ENCODE data around the gene HNRNPF.

The HNRNPF gene

GRCh38 chr10:43421519-43421918 lies 12.5 kb upstream of the HNRNPF start:
- Histone ChIP-seq H3K27ac (ENCODE audit: low read depth in 2 of 2, low read length in 2 of 2) (peak overlapping the region; percentile 17 to 93), H3K27me3 (ENCODE audit: control insufficient read depth in 2 of 2, insufficient read depth in 2 of 2, low read length in 2 of 2) (no peaks in the 10 kb centered on the region), H3K4me3 (ENCODE audit: low read length in 2 of 2) (peak overlapping the region in 1 of 2 donors; percentile 87), H3K9me3 (ENCODE audit: control insufficient read depth in 2 of 2, low read length in 2 of 2) (no peaks in the 10 kb centered on the region), H3K9ac (ENCODE audit: low read depth in 1 of 2, low read length in 2 of 2) (no peak overlapping the region), H3K36me3 (ENCODE audit: control insufficient read depth in 2 of 2, insufficient read depth in 2 of 2, low read length in 2 of 2) (no peaks in the 10 kb centered on the region), H3K4me1 (ENCODE audit: control insufficient read depth in 2 of 2, insufficient read depth in 2 of 2, low read length in 2 of 2) (peaks cover 7 to 12% of the 10 kb centered on the region in 2 donors)

GRCh38 chr10:43421201-43421507 lies 12.2 kb upstream of the HNRNPF start:
- Histone ChIP-seq H3K4me3 (ENCODE audit: low read length in 2 of 2) (peak overlapping the region; percentile 59 to 87), H3K9me3 (ENCODE audit: control insufficient read depth in 2 of 2, low read length in 2 of 2) (no peaks in the 10 kb centered on the region), H3K27ac (ENCODE audit: low read depth in 2 of 2, low read length in 2 of 2) (peak overlapping the region; percentile 93 to 98), H3K36me3 (ENCODE audit: control insufficient read depth in 2 of 2, insufficient read depth in 2 of 2, low read length in 2 of 2) (no peaks in the 10 kb centered on the region), H3K9ac (ENCODE audit: low read depth in 1 of 2, low read length in 2 of 2) (peak overlapping the region; percentile 79 to 84), H3K4me1 (ENCODE audit: control insufficient read depth in 2 of 2, insufficient read depth in 2 of 2, low read length in 2 of 2) (peaks cover 7 to 12% of the 10 kb centered on the region in 2 donors), H3K27me3 (ENCODE audit: control insufficient read depth in 2 of 2, insufficient read depth in 2 of 2, low read length in 2 of 2) (no peaks in the 10 kb centered on the region)

GRCh38 chr10:43420369-43421200 lies 11.6 kb upstream of the HNRNPF start:
- H3K4me1 ChIP-seq (ENCODE audit: control insufficient read depth in 2 of 2, insufficient read depth in 2 of 2, low read length in 2 of 2): peaks cover 7 to 12% of the 10 kb centered on the region in 2 donors
- H3K4me3 ChIP-seq (ENCODE audit: low read length in 2 of 2): peak overlapping the region; percentile 59 to 87
- H3K27ac ChIP-seq (ENCODE audit: low read depth in 2 of 2, low read length in 2 of 2): peak overlapping the region; percentile 93 to 98
- H3K9me3 ChIP-seq (ENCODE audit: control insufficient read depth in 2 of 2, low read length in 2 of 2): no peaks in the 10 kb centered on the region
- H3K27me3 ChIP-seq (ENCODE audit: control insufficient read depth in 2 of 2, insufficient read depth in 2 of 2, low read length in 2 of 2): no peaks in the 10 kb centered on the region
- H3K9ac ChIP-seq (ENCODE audit: low read depth in 1 of 2, low read length in 2 of 2): peak overlapping the region; percentile 79 to 84
- H3K36me3 ChIP-seq (ENCODE audit: control insufficient read depth in 2 of 2, insufficient read depth in 2 of 2, low read length in 2 of 2): no peaks in the 10 kb centered on the region

- peak overlapping the region; percentile 93 to 98 for H3K27ac ChIP-seq (ENCODE audit: low read depth in 2 of 2, low read length in 2 of 2)
- H3K4me1 ChIP-seq (ENCODE audit: control insufficient read depth in 2 of 2, insufficient read depth in 2 of 2, low read length in 2 of 2): peaks cover 7 to 12% of the 10 kb centered on the region in 2 donors
These were observed 11.0 kb upstream of the HNRNPF start for GRCh38 chr10:43419997-43420368.

GRCh38 chr10:43417950-43418768 lies 9.2 kb upstream of the HNRNPF start:
- no peaks in the 10 kb centered on the region for H3K36me3 ChIP-seq (ENCODE audit: control insufficient read depth in 2 of 2, insufficient read depth in 2 of 2, low read length in 2 of 2)
- H3K4me1 ChIP-seq (ENCODE audit: control insufficient read depth in 2 of 2, insufficient read depth in 2 of 2, low read length in 2 of 2): peaks cover 7 to 12% of the 10 kb centered on the region in 2 donors
- H3K27ac ChIP-seq (ENCODE audit: low read depth in 2 of 2, low read length in 2 of 2): peak overlapping the region in 1 of 2 donors; percentile 61
- H3K4me3 ChIP-seq (ENCODE audit: low read length in 2 of 2): peak overlapping the region in 1 of 2 donors; percentile 22
- no peak overlapping the region for H3K9ac ChIP-seq (ENCODE audit: low read depth in 1 of 2, low read length in 2 of 2)
- no peaks in the 10 kb centered on the region for H3K27me3 ChIP-seq (ENCODE audit: control insufficient read depth in 2 of 2, insufficient read depth in 2 of 2, low read length in 2 of 2)
- H3K9me3 ChIP-seq (ENCODE audit: control insufficient read depth in 2 of 2, low read length in 2 of 2): no peaks in the 10 kb centered on the region

More at GRCh38 chr10:43419997-43420368, 11.0 kb upstream of the HNRNPF start:
- Histone ChIP-seq H3K9me3 (ENCODE audit: control insufficient read depth in 2 of 2, low read length in 2 of 2) (no peaks in the 10 kb centered on the region), H3K9ac (ENCODE audit: low read depth in 1 of 2, low read length in 2 of 2) (peak overlapping the region; percentile 79 to 84), H3K27me3 (ENCODE audit: control insufficient read depth in 2 of 2, insufficient read depth in 2 of 2, low read length in 2 of 2) (no peaks in the 10 kb centered on the region), H3K4me3 (ENCODE audit: low read length in 2 of 2) (peak overlapping the region; percentile 59 to 87), H3K36me3 (ENCODE audit: control insufficient read depth in 2 of 2, insufficient read depth in 2 of 2, low read length in 2 of 2) (no peaks in the 10 kb centered on the region)

GRCh38 chr10:43415544-43415943 lies 6.6 kb upstream of the HNRNPF start:
- no peak overlapping the region for H3K4me3 ChIP-seq (ENCODE audit: low read length in 2 of 2)
- peaks cover 3 to 4% of the 10 kb centered on the region in 2 donors for H3K4me1 ChIP-seq (ENCODE audit: control insufficient read depth in 2 of 2, insufficient read depth in 2 of 2, low read length in 2 of 2)
- H3K9ac ChIP-seq (ENCODE audit: low read depth in 1 of 2, low read length in 2 of 2): no peak overlapping the region
- no peaks in the 10 kb centered on the region for H3K36me3 ChIP-seq (ENCODE audit: control insufficient read depth in 2 of 2, insufficient read depth in 2 of 2, low read length in 2 of 2)
- no peaks in the 10 kb centered on the region for H3K9me3 ChIP-seq (ENCODE audit: control insufficient read depth in 2 of 2, low read length in 2 of 2)
- H3K27me3 ChIP-seq (ENCODE audit: control insufficient read depth in 2 of 2, insufficient read depth in 2 of 2, low read length in 2 of 2): no peaks in the 10 kb centered on the region
- no peak overlapping the region for H3K27ac ChIP-seq (ENCODE audit: low read depth in 2 of 2, low read length in 2 of 2)

GRCh38 chr10:43411536-43411935 lies 2.5 kb upstream of the HNRNPF start:
- H3K9ac ChIP-seq (ENCODE audit: low read depth in 1 of 2, low read length in 2 of 2): no peak overlapping the region
- H3K9me3 ChIP-seq (ENCODE audit: control insufficient read depth in 2 of 2, low read length in 2 of 2): no peaks in the 10 kb centered on the region
- H3K27me3 ChIP-seq (ENCODE audit: control insufficient read depth in 2 of 2, insufficient read depth in 2 of 2, low read length in 2 of 2): no peaks in the 10 kb centered on the region
- H3K27ac ChIP-seq (ENCODE audit: low read depth in 2 of 2, low read length in 2 of 2): no peak overlapping the region
- H3K4me3 ChIP-seq (ENCODE audit: low read length in 2 of 2): no peak overlapping the region
- no peaks in the 10 kb centered on the region for H3K36me3 ChIP-seq (ENCODE audit: control insufficient read depth in 2 of 2, insufficient read depth in 2 of 2, low read length in 2 of 2)
- peaks cover 2 to 4% of the 10 kb centered on the region in 2 donors for H3K4me1 ChIP-seq (ENCODE audit: control insufficient read depth in 2 of 2, insufficient read depth in 2 of 2, low read length in 2 of 2)

GRCh38 chr10:43410345-43410744 lies 1.4 kb upstream of the HNRNPF start:
- Histone ChIP-seq H3K27me3 (ENCODE audit: control insufficient read depth in 2 of 2, insufficient read depth in 2 of 2, low read length in 2 of 2) (no peaks in the 10 kb centered on the region), H3K36me3 (ENCODE audit: control insufficient read depth in 2 of 2, insufficient read depth in 2 of 2, low read length in 2 of 2) (no peaks in the 10 kb centered on the region), H3K9ac (ENCODE audit: low read depth in 1 of 2, low read length in 2 of 2) (peak overlapping the region in 1 of 2 donors; percentile 96), H3K4me1 (ENCODE audit: control insufficient read depth in 2 of 2, insufficient read depth in 2 of 2, low read length in 2 of 2) (peaks cover 13% of the 10 kb centered on the region in 2 donors), H3K27ac (ENCODE audit: low read depth in 2 of 2, low read length in 2 of 2) (peak overlapping the region; percentile 96 to 99), H3K4me3 (ENCODE audit: low read length in 2 of 2) (peak overlapping the region in 1 of 2 donors; percentile 90), H3K9me3 (ENCODE audit: control insufficient read depth in 2 of 2, low read length in 2 of 2) (no peaks in the 10 kb centered on the region)

- H3K27ac ChIP-seq (ENCODE audit: low read depth in 2 of 2, low read length in 2 of 2): peak overlapping the region; percentile 96 to 99
- H3K9ac ChIP-seq (ENCODE audit: low read depth in 1 of 2, low read length in 2 of 2): peak overlapping the region; percentile 96 to 98
- H3K36me3 ChIP-seq (ENCODE audit: control insufficient read depth in 2 of 2, insufficient read depth in 2 of 2, low read length in 2 of 2): no peaks in the 10 kb centered on the region
- peak overlapping the region; percentile 79 to 90 for H3K4me3 ChIP-seq (ENCODE audit: low read length in 2 of 2)
- no peaks in the 10 kb centered on the region for H3K9me3 ChIP-seq (ENCODE audit: control insufficient read depth in 2 of 2, low read length in 2 of 2)
- H3K27me3 ChIP-seq (ENCODE audit: control insufficient read depth in 2 of 2, insufficient read depth in 2 of 2, low read length in 2 of 2): no peaks in the 10 kb centered on the region
- H3K4me1 ChIP-seq (ENCODE audit: control insufficient read depth in 2 of 2, insufficient read depth in 2 of 2, low read length in 2 of 2): peaks cover 15 to 19% of the 10 kb centered on the region in 2 donors
These were observed 561 bp upstream of the HNRNPF start for GRCh38 chr10:43409385-43410109.
